SK-N-SH (cell line): ENCODE results near the gene CEP89.

Experiments
- EZH2phosphoT487 ChIP-seq: fragments of 200-600 bp; sonication (generic); IDR thresholded peaks from 2 replicates; pipeline ENCODE4 v1.6.1; 2017; ENCODE audit warnings: low read depth, mixed run types, mild to moderate bottlenecking, antibody characterized with exemption, moderate library complexity, borderline replicate concordance
- IRF3 ChIP-seq: fragments of 150-350 bp; IDR thresholded peaks from 2 replicates; pipeline ENCODE4 v1.6.1; 2016; ENCODE audit warnings: mild to moderate bottlenecking, low read depth, low read length
- NRF1 ChIP-seq: IDR thresholded peaks from 2 replicates; pipeline ENCODE4 v1.6.1; 2012; ENCODE audit warnings: low read depth, mild to moderate bottlenecking, low read length

- TF ChIP-seq NRF1, result no peak
- TF ChIP-seq IRF3, result no peak
- TF ChIP-seq EZH2phosphoT487, result no peak
Observed at GRCh38 chr19:32863841-32864240, 107.9 kb downstream of the CEP89 start.
